ENCODE measurements around the gene KCNJ13. TPM values are rescaled to one million over a fixed set of nuclear protein-coding genes. Genes with fewer than 3 reads are reported as not detected.

KCNJ13 gene
- total RNA-seq, 1 donor from 2014 or later = not detected

DNA sequence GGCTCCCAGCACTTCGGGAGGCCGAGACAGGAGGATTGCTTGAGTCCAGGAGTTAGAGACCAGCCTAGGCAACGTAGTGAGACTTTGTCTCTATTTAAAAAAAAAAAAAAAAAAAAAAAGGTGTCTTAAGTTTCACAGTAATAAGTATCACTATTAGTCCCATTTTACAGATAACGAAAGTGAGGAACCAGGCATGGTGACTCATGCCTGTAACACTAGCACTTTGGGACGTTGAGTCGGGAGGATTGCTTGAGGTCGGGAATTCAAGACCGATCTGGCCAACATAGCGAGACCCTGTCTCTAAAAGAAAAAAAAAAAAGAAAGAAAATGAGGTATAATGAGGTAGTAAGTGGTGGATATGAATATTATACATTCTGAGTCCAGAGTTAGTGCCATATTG lies 2.5 kb downstream of the KCNJ13 start:
- Histone ChIP-seq H3K27me3 (no peaks in the 10 kb centered on the region), H3K9me3 (no peaks in the 10 kb centered on the region), H3K4me3 (no peak overlapping the region), H3K4me1 (no peaks in the 10 kb centered on the region), H3K36me3 (peaks cover 0 to 7% of the 10 kb centered on the region in 2 donors), H3K27ac (no peak overlapping the region)
- TF ChIP-seq, protein P1, sequence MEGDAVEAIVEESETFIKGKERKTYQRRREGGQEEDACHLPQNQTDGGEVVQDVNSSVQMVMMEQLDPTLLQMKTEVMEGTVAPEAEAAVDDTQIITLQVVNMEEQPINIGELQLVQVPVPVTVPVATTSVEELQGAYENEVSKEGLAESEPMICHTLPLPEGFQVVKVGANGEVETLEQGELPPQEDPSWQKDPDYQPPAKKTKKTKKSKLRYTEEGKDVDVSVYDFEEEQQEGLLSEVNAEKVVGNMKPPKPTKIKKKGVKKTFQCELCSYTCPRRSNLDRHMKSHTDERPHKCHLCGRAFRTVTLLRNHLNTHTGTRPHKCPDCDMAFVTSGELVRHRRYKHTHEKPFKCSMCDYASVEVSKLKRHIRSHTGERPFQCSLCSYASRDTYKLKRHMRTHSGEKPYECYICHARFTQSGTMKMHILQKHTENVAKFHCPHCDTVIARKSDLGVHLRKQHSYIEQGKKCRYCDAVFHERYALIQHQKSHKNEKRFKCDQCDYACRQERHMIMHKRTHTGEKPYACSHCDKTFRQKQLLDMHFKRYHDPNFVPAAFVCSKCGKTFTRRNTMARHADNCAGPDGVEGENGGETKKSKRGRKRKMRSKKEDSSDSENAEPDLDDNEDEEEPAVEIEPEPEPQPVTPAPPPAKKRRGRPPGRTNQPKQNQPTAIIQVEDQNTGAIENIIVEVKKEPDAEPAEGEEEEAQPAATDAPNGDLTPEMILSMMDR (IDR thresholded peaks at IDR 0.05) = no peak
- TF ChIP-seq POLR2A (IDR thresholded peaks at IDR 0.05) (no peak), POLR2AphosphoS5 (IDR thresholded peaks at IDR 0.05; ENCODE audit: insufficient read depth in 1 of 2, low read depth in 1 of 2) (no peak)
- no peak for DNase-seq (ENCODE audit: extremely low spot score in 2 of 2)
- intact Hi-C loops (cut with DNase I) = no loop called here

DNA sequence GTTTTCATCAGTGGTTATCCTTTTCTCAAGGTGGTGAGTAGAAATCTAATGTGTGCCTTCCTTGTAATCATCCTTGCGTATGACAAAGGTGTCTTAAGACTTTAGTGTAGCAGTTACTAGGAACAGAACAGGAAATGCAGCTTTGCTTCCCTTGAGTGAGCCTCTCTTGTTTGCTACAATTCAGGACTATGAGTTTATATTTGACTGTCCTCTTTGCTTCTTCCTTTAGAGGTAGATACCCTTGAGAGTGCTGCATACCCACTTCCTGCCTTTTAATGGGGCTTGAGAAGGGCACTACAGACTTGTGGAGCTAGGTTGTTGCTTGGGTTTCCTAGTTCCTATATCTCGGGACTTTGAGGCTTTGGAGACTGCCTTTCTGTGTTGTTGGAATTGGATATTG lies 3.8 kb downstream of the KCNJ13 start:
- H3K4me3 ChIP-seq = no peak overlapping the region
- H3K27ac ChIP-seq = no peak overlapping the region
- TF ChIP-seq POLR2A (IDR thresholded peaks at IDR 0.05) (no peak), POLR2AphosphoS5 (IDR thresholded peaks at IDR 0.05; ENCODE audit: insufficient read depth in 1 of 2, low read depth in 1 of 2) (no peak)
- TF ChIP-seq, protein P1 (IDR thresholded peaks at IDR 0.05) = no peak
- intact Hi-C loops (cut with DNase I) = no loop called here
- no peaks in the 10 kb centered on the region for H3K9me3 ChIP-seq
- no peak for DNase-seq (ENCODE audit: extremely low spot score in 2 of 2)
- no peaks in the 10 kb centered on the region for H3K27me3 ChIP-seq
- H3K36me3 ChIP-seq = peaks cover 0 to 7% of the 10 kb centered on the region in 2 donors
- no peaks in the 10 kb centered on the region for H3K4me1 ChIP-seq

DNA sequence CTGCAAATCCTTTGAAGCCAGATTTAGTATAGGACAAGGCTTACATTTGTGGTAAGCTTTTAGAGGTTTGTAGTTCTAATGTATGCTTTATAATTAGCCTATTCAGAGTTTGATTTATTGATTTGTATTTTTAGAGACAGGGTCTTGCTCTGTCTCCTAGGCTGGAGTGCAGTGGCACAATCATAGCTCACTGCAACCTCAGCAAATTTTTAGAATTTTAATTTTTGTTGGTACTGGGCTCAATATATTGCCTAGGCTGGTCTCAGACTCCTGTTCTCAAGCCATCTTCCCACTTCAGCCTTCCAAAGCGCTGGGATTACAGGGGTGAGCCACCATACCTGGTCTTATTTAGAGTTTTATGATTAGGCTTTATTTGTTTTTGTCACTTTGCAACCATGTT lies 4.5 kb downstream of the KCNJ13 start:
- Histone ChIP-seq H3K27ac (no peak overlapping the region), H3K36me3 (peaks cover 0 to 7% of the 10 kb centered on the region in 2 donors), H3K4me1 (no peaks in the 10 kb centered on the region), H3K4me3 (no peak overlapping the region), H3K9me3 (no peaks in the 10 kb centered on the region), H3K27me3 (no peaks in the 10 kb centered on the region)
- no peak for TF ChIP-seq POLR2A (IDR thresholded peaks at IDR 0.05)
- no peak for TF ChIP-seq POLR2AphosphoS5 (IDR thresholded peaks at IDR 0.05; ENCODE audit: insufficient read depth in 1 of 2, low read depth in 1 of 2)
- TF ChIP-seq, protein P1 (IDR thresholded peaks at IDR 0.05) = no peak
- no peak for DNase-seq (ENCODE audit: extremely low spot score in 2 of 2)
- intact Hi-C loops (cut with DNase I) = no loop called here

DNA sequence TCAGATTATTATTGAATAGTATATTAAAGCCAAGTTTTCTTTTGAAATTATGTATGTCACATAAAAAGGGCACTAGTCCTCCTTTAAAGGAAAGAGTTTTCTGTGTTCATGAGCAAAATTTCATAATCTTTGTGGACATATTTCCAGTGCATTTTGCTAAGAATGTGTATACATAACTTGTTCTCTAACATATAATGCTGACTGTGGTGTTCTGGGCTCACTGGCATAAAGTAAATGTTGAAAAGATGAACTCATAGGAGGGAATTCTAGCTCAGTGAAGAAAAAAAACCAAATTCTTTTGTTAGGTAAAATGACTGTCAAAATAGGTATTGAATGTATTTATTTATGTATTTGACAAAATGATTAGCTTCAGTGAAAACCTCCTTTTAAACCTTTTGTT lies 6.2 kb downstream of the KCNJ13 start:
- no peak overlapping the region for H3K4me3 ChIP-seq
- H3K27me3 ChIP-seq = no peaks in the 10 kb centered on the region
- H3K36me3 ChIP-seq = peaks cover 0 to 7% of the 10 kb centered on the region in 2 donors
- intact Hi-C loops (cut with DNase I) = no loop called here
- no peak for DNase-seq (ENCODE audit: extremely low spot score in 2 of 2)
- H3K27ac ChIP-seq = no peak overlapping the region
- no peaks in the 10 kb centered on the region for H3K9me3 ChIP-seq
- TF ChIP-seq, protein P1 (IDR thresholded peaks at IDR 0.05) = no peak
- TF ChIP-seq POLR2AphosphoS5 (IDR thresholded peaks at IDR 0.05; ENCODE audit: insufficient read depth in 1 of 2, low read depth in 1 of 2) (no peak), POLR2A (IDR thresholded peaks at IDR 0.05) (no peak)
- no peaks in the 10 kb centered on the region for H3K4me1 ChIP-seq

DNA sequence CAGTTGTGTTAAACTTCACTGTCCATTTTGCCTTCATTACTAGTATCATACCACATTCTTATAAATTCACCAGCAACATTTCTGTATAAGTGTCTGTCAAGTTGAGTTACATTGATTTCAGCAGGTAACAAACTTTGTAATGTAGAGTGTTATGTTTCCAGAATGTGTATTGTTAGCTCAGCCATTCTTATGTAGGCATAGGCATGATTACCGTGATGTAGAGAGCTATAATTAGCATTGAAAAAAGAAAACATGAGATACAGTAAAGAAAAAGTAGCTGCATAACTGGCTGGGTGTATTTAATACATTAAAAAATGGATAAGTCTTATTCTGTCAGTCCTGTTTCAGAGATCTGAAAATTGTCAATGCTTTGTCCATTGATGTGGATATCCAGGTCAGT lies 8.5 kb downstream of the KCNJ13 start:
- Histone ChIP-seq H3K4me1 (no peaks in the 10 kb centered on the region), H3K9me3 (no peaks in the 10 kb centered on the region), H3K27ac (no peak overlapping the region), H3K27me3 (no peaks in the 10 kb centered on the region), H3K4me3 (no peak overlapping the region), H3K36me3 (peaks cover 0 to 17% of the 10 kb centered on the region in 2 donors)
- intact Hi-C loops (cut with DNase I) = no loop called here
- no peak for DNase-seq (ENCODE audit: extremely low spot score in 2 of 2)
- TF ChIP-seq POLR2AphosphoS5 (IDR thresholded peaks at IDR 0.05; ENCODE audit: insufficient read depth in 1 of 2, low read depth in 1 of 2) (no peak), POLR2A (IDR thresholded peaks at IDR 0.05) (no peak)
- TF ChIP-seq, protein P1 (IDR thresholded peaks at IDR 0.05) = no peak
